Measurements from ENCODE around the gene KLHL1.

The KLHL1 gene

GRCh38 chr13:69683921-69684686, 424.1 kb downstream of the KLHL1 start:
- no peak for DNase-seq (ENCODE audit: low read depth)
- no peak for TF ChIP-seq CTCF (IDR thresholded peaks at IDR 0.05; ENCODE audit: low read length, missing control alignments)
- no peak overlapping the region for H3K4me3 ChIP-seq (replicated peaks; ENCODE audit: low read depth, low read length)

DNA sequence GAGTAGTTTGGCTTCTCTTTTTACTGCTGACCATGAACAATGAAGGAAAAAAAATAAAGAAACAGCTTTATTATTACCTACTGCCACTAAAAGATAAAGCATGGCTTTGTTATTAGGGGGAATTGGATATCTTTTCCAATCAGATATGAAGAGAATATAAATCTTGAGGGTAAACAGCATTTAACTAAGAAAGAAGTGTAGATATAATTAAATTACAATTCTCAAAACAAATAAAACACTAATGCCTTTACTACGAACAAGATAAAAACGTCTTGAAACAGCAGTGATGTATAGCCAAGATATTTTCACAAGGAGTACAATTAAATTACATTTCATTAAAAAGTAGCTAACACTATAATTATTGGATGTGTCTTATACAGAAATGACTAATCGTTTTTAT, 426.5 kb downstream of the KLHL1 start:
- no peak for DNase-seq (ENCODE audit: low read depth)
- TF ChIP-seq CTCF (IDR thresholded peaks at IDR 0.05; ENCODE audit: low read length, missing control alignments), result no peak
- no peak overlapping the region for H3K4me3 ChIP-seq (replicated peaks; ENCODE audit: low read depth, low read length)

GRCh38 chr13:69677343-69677742, 430.9 kb downstream of the KLHL1 start:
- TF ChIP-seq CTCF (IDR thresholded peaks at IDR 0.05; ENCODE audit: low read length, missing control alignments), result no peak
- DNase-seq (ENCODE audit: low read depth), result no peak
- no peak overlapping the region for H3K4me3 ChIP-seq (replicated peaks; ENCODE audit: low read depth, low read length)

DNA sequence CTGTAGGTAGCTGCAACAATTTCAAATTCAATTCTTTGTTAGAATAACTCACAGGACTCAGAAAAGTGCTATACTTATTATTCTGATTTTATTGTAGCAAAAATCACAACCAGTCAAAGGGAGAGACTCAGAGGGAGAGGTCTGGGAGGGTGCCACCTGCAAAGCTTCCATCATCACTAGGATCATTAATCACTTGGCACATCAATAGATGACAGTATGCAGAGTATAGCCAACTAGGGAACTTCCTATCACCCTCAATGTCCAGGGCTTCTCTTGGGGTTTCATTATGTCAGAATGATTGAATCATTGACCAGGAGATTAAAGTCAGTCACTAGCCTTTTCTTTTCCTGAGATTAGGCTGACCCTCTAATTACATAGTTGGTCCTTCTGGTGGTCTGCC, 432.0 kb downstream of the KLHL1 start:
- TF ChIP-seq CTCF (IDR thresholded peaks at IDR 0.05; ENCODE audit: low read length, missing control alignments), result no peak

DNA sequence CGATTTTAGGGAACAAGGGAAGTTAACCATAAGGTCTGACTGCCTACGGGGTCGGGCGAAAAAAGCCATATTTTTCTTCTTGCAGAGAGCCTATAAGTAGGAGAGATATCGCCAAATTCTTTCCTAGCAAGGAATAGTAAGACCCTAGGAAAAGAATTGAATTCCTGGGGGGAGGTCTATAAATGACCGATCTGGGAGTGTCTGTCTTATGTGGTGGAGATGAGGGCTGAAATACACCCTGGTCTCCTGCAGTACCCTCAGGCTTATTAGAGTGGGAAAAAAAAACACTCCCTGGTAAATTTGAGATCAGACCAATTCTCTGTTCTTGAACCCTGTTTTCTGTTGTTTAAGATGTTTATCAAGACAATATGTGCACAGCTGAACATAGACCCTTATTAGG, 448.1 kb downstream of the KLHL1 start:
- H3K4me3 ChIP-seq (replicated peaks; ENCODE audit: low read depth, low read length), result no peak overlapping the region
- no peak for TF ChIP-seq CTCF (IDR thresholded peaks at IDR 0.05; ENCODE audit: low read length, missing control alignments)
- DNase-seq (ENCODE audit: low read depth), result no peak

More for the DNA sequence above, 432.0 kb downstream of the KLHL1 start:
- DNase-seq (ENCODE audit: low read depth), result no peak
- H3K4me3 ChIP-seq (replicated peaks; ENCODE audit: low read depth, low read length), result no peak overlapping the region

DNA sequence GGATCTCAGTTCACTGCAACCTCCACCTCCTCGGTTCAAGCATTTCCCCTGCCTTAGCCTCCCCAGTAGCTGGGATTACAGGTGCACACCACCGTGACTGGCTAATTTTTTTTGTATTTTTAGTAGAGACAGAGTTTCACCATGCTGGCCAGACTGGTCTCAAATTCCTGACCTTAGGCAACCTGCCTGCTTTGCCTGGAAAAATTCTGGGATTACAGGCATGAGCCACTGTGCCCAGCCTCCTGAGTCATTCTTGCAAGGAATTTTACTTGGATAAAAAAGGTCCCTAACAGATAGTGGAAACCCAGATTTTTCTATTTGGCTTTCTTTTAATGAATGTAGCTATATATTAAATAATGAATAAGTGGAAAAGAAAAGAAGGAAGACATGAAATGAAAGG, 450.6 kb downstream of the KLHL1 start:
- no peak overlapping the region for H3K4me3 ChIP-seq (replicated peaks; ENCODE audit: low read depth, low read length)

More for the DNA sequence above, 450.6 kb downstream of the KLHL1 start:
- TF ChIP-seq CTCF (IDR thresholded peaks at IDR 0.05; ENCODE audit: low read length, missing control alignments), result no peak
- no peak for DNase-seq (ENCODE audit: low read depth)
